Fibroblast of upper back skin (primary cell): ENCODE measurements around the gene NISCH.
A peak's percentile ranks its signal among the peaks of the same experiment; 100 is the strongest.

Experiments used
- DNase-seq: peaks from one replicate; pipeline ENCODE4 v3.0.0-alpha.2; 2013

Gene NISCH

GRCh38 chr3:52450489-52451236 is 4.7 kb upstream of the NISCH start:
- DNase-seq = no peak

GRCh38 chr3:52451237-52452083 is 3.9 kb upstream of the NISCH start:
- DNase-seq = no peak

- no peak for DNase-seq
These were observed 3.3 kb upstream of the NISCH start for GRCh38 chr3:52452126-52452525.

- DNase-seq = no peak
These were observed 2.7 kb upstream of the NISCH start for GRCh38 chr3:52452570-52453221.

- DNase-seq = no peak
These were observed 1.7 kb upstream of the NISCH start, which contains the start of gene TNNC1 for GRCh38 chr3:52453496-52454249. TSS of gene TNNC1 (minus strand) at chr3:52454041. CDS start at chr3:52454015, 26 bp downstream.

GRCh38 chr3:52454250-52454937 is 1.0 kb upstream of the NISCH start:
- DNase-seq = no peak

- DNase-seq = no peak
These were observed 494 bp upstream of the NISCH start for GRCh38 chr3:52454938-52455282.

GRCh38 chr3:52456169-52456799 is 880 bp downstream of the NISCH start:
- DNase-seq = no peak

GRCh38 chr3:52456800-52457183 is 1.4 kb downstream of the NISCH start:
- no peak for DNase-seq

GRCh38 chr3:52458031-52458760 is 2.8 kb downstream of the NISCH start:
- no peak for DNase-seq

- no peak for DNase-seq
These were observed 3.6 kb downstream of the NISCH start for GRCh38 chr3:52458770-52459545.

- DNase-seq = no peak
These were observed 6.5 kb downstream of the NISCH start for GRCh38 chr3:52461874-52462273.

GRCh38 chr3:52463416-52463815 is 8.0 kb downstream of the NISCH start:
- no peak for DNase-seq

- DNase-seq = peak; percentile 28
These were observed 12.9 kb downstream of the NISCH start for GRCh38 chr3:52468336-52468735.

GRCh38 chr3:52469001-52469400 is 13.6 kb downstream of the NISCH start:
- no peak for DNase-seq

- no peak for DNase-seq
These were observed 15.5 kb downstream of the NISCH start for GRCh38 chr3:52470920-52471319.

GRCh38 chr3:52471371-52472238 is 16.2 kb downstream of the NISCH start:
- DNase-seq = no peak

GRCh38 chr3:52472239-52473000 is 17.0 kb downstream of the NISCH start:
- DNase-seq = no peak
